AG10803 (cell line): ENCODE measurements around the gene GRM8.

Source experiments
- DNase-seq: peaks from one replicate; pipeline ENCODE4 v3.0.0; 2010; ENCODE audit warnings: low read depth
- H3K4me3 ChIP-seq: 2 replicates; pipeline ENCODE4 v1.5.1; 2011; ENCODE audit warnings: mild to moderate bottlenecking, low read length, control low read depth
- CTCF ChIP-seq: conservative IDR thresholded peaks from 2 replicates; pipeline ENCODE4 v1.5.1; 2011; ENCODE audit warnings: mild to moderate bottlenecking, low read length, control low read depth, inconsistent platforms

The GRM8 gene

GRCh38 chr7:126776498-126776897 is 476.2 kb downstream of the GRM8 start:
- TF ChIP-seq CTCF = no peak
- no peak overlapping the region for H3K4me3 ChIP-seq
- DNase-seq = no peak

GRCh38 chr7:126774077-126774476 is 478.7 kb downstream of the GRM8 start:
- H3K4me3 ChIP-seq = no peak overlapping the region
- no peak for DNase-seq
- no peak for TF ChIP-seq CTCF

GRCh38 chr7:126768836-126769235 is 483.9 kb downstream of the GRM8 start:
- no peak overlapping the region for H3K4me3 ChIP-seq
- no peak for DNase-seq
- TF ChIP-seq CTCF = no peak

- H3K4me3 ChIP-seq = no peak overlapping the region
- no peak for DNase-seq
- no peak for TF ChIP-seq CTCF
Observed at GRCh38 chr7:126760914-126761577, 491.7 kb downstream of the GRM8 start.

DNA sequence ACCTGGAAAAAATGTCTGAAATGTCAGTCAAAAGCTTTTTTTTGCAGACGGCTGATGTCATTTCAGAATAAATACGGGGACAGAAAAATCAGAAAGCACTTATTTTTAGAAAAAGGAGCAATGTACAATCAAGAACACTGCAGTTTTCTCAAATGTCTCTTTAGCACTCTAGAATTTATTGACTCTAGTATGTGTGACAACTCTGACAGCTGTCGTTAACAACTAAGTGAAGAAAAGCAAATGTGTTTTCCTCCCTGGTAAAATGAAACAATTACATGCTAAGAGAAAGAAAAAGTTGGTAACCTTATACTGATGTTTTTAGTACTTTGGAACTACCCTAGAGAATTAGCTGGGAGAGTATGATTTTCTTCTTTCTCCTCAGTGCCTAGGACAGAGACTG is 497.4 kb downstream of the GRM8 start:
- TF ChIP-seq CTCF = no peak
- no peak for DNase-seq
- no peak overlapping the region for H3K4me3 ChIP-seq

DNA sequence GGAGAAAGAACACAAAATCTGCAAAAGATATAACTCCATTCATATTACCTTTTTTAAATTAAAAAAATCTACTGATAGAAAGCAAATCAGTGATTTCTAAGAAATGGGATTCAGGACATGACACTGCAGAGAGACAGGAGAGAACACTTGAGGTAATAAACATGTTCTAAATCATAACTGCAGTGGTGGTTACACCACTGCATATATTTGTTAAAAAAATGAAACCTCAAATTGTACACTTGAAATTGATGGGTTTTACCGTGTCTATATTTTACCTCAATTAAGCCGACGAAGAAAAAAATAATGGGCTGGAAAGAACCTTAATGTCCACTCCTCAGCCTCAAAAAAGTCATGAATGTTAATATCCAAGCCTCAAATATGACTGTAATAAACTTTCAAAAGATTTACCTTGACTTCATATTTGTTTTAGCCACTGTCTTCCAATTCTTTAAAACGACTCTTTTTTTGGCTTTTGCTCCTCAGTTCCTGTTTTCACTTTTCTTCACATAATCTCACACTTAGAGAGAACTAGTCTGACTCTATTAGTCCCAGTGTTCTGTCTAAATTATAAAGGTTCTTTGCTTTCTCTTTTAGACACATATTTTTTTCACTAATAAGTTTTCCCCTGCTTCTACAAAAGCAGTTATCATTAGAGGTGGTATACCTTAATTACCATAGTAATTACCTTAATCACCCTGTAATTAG is 502.4 kb downstream of the GRM8 start:
- H3K4me3 ChIP-seq = no peak overlapping the region
- TF ChIP-seq CTCF = no peak
- no peak for DNase-seq

DNA sequence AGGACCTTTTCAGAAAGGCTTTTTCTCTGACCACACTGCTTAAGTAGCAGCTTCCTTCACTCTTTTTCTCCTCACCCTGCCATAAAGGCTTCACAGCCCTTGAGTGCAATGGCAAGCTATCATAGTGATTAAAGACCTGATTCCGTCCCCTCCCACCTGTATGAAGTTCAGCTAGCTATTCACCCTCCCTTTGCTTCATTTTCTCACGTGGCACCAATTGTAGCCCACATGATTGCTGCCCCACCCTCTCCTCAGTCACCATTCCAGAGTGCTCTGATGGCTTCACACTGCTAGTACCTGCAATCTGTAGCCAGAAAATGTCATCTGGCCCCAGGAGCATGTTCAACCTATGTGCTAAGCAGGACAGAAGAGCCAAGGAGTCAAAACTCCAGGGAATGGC is 523.8 kb downstream of the GRM8 start:
- TF ChIP-seq CTCF = no peak
- H3K4me3 ChIP-seq = no peak overlapping the region
- no peak for DNase-seq
